Measurements from ENCODE around the gene CPXM2.

GRCh38 chr10:123831259-123831658 lies 60.3 kb downstream of the CPXM2 start:
- TF ChIP-seq CTCF (conservative IDR thresholded peaks at IDR 0.05 in 1 of 2, IDR thresholded peaks at IDR 0.05 in 1 of 2; ENCODE audit: low read depth in 1 of 2, low read length in 2 of 2) = no peak
- no peak for TF ChIP-seq EZH2 (IDR thresholded peaks at IDR 0.05; ENCODE audit: low read length, missing control alignments)
